ENCODE results near the gene KIF15.
A peak's percentile ranks its signal among the peaks of the same experiment; 100 is the strongest.

Gene KIF15

GRCh38 chr3:44890852-44891251, 129.3 kb downstream of the KIF15 start:
- no peak overlapping the region for H2BK12ac ChIP-seq (ENCODE audit: low read length in 2 of 2)
- no peak overlapping the region for H3K27ac ChIP-seq (ENCODE audit: low read length, poor library complexity, severe bottlenecking)
- H4K91ac ChIP-seq (ENCODE audit: low read length): no peak overlapping the region
- no peak for DNase-seq
- no peak overlapping the region for H3K4me2 ChIP-seq (ENCODE audit: low read length, poor library complexity, severe bottlenecking)
- no peaks in the 10 kb centered on the region for H3K79me1 ChIP-seq (replicated peaks; ENCODE audit: low read length, poor library complexity, severe bottlenecking)
- no peaks in the 10 kb centered on the region for H3K36me3 ChIP-seq (ENCODE audit: control insufficient read depth in 1 of 2, insufficient read depth in 2 of 2, low read depth in 1 of 2, low read length in 2 of 2)
- no peak overlapping the region for H3K4me3 ChIP-seq (ENCODE audit: insufficient read depth in 1 of 2, low read depth in 1 of 2, low read length in 2 of 2)
- no peak overlapping the region for H3K4ac ChIP-seq (ENCODE audit: low read depth in 1 of 2, low read length in 2 of 2)
- WGBS: 89% methylated on average over 3 of the region's 3 CpGs
- H2AFZ ChIP-seq (ENCODE audit: low read depth, low read length): no peak overlapping the region
- H3K9me3 ChIP-seq (ENCODE audit: control insufficient read depth, low read length): no peaks in the 10 kb centered on the region
- no peaks in the 10 kb centered on the region for H3K27me3 ChIP-seq (ENCODE audit: control insufficient read depth in 1 of 2, insufficient read depth in 1 of 2, low read length in 2 of 2)
- no peak overlapping the region for H3K23ac ChIP-seq (ENCODE audit: low read length in 2 of 2)
- H2BK5ac ChIP-seq (ENCODE audit: low read depth, low read length, poor library complexity, severe bottlenecking): no peak overlapping the region
- H2AK5ac ChIP-seq (ENCODE audit: low read length, severe bottlenecking): no peak overlapping the region
- no peak overlapping the region for H3K14ac ChIP-seq (ENCODE audit: low read length in 2 of 2)
- H4K8ac ChIP-seq (ENCODE audit: low read length): no peak overlapping the region
- peaks cover 16% of the 10 kb centered on the region for H3K4me1 ChIP-seq (ENCODE audit: control insufficient read depth, insufficient read depth, low read depth, low read length)
- no peak overlapping the region for H3K18ac ChIP-seq (ENCODE audit: low read depth in 1 of 2, low read length in 2 of 2)
- H2BK15ac ChIP-seq (ENCODE audit: low read depth, poor library complexity, severe bottlenecking): no peak overlapping the region
- no peak overlapping the region for H3K9ac ChIP-seq (ENCODE audit: low read length)
- no peak overlapping the region for H2BK120ac ChIP-seq (ENCODE audit: low read depth, low read length)

DNA sequence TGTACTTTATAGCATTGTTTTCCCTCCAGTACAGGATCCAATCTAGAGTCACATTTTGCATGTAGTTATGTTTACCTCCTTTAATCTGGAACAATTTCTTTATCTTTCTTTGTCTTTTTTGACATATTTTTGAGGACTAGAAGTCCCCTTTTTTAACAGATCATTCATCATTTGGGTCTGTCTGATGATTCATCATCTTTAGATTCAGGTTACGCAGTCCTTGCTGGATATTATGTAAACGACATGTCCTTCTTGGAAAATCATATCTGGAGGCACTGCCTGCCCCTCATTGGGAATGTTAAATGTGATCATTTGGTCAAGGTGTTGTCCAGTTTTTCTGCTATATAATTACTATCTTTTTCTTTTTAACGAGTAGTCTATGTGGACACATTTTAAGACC, 131.1 kb downstream of the KIF15 start:
- Histone ChIP-seq H3K23ac (ENCODE audit: low read length in 2 of 2) (no peak overlapping the region), H2AFZ (ENCODE audit: low read depth, low read length) (no peak overlapping the region), H3K14ac (ENCODE audit: low read length in 2 of 2) (no peak overlapping the region), H3K18ac (ENCODE audit: low read depth in 1 of 2, low read length in 2 of 2) (no peak overlapping the region), H3K9ac (ENCODE audit: low read length) (no peak overlapping the region), H3K36me3 (ENCODE audit: control insufficient read depth in 1 of 2, insufficient read depth in 2 of 2, low read depth in 1 of 2, low read length in 2 of 2) (no peaks in the 10 kb centered on the region), H2BK15ac (ENCODE audit: low read depth, poor library complexity, severe bottlenecking) (no peak overlapping the region), H3K79me1 (replicated peaks; ENCODE audit: low read length, poor library complexity, severe bottlenecking) (no peaks in the 10 kb centered on the region), H3K4ac (ENCODE audit: low read depth in 1 of 2, low read length in 2 of 2) (no peak overlapping the region), H3K4me1 (ENCODE audit: control insufficient read depth, insufficient read depth, low read depth, low read length) (peaks cover 8% of the 10 kb centered on the region), H3K4me2 (ENCODE audit: low read length, poor library complexity, severe bottlenecking) (no peak overlapping the region), H2BK120ac (ENCODE audit: low read depth, low read length) (no peak overlapping the region), H3K4me3 (ENCODE audit: insufficient read depth in 1 of 2, low read depth in 1 of 2, low read length in 2 of 2) (peak overlapping the region in 1 of 2 experiments; percentile 50), H3K27me3 (ENCODE audit: control insufficient read depth in 1 of 2, insufficient read depth in 1 of 2, low read length in 2 of 2) (no peaks in the 10 kb centered on the region), H4K8ac (ENCODE audit: low read length) (no peak overlapping the region), H3K9me3 (ENCODE audit: control insufficient read depth, low read length) (no peaks in the 10 kb centered on the region), H4K91ac (ENCODE audit: low read length) (no peak overlapping the region), H3K27ac (ENCODE audit: low read length, poor library complexity, severe bottlenecking) (no peak overlapping the region), H2BK12ac (ENCODE audit: low read length in 2 of 2) (no peak overlapping the region), H2AK5ac (ENCODE audit: low read length, severe bottlenecking) (no peak overlapping the region), H2BK5ac (ENCODE audit: low read depth, low read length, poor library complexity, severe bottlenecking) (no peak overlapping the region)
- WGBS: 45% methylated on average over 3 of the region's 3 CpGs
- DNase-seq: peak; percentile 9

DNA sequence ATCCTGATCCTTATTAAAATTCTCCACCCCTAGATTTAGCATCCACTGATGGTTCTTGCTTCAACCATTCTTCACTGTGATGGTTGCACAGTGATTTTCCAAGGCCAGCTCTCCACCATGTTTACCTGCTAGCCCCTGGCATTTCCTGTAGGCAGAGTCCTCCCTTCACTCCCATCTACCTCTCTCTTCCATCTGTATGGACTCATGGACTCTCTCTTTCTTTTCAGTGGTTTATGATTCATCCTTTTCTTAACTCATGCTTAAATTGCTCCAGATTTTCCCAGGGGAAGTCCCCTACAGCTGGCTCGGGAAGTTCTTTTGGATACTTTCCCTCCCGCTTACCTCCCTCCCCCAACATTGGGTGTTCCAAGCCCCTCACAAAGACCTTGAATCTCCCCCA, 131.5 kb downstream of the KIF15 start:
- no peaks in the 10 kb centered on the region for H3K36me3 ChIP-seq (ENCODE audit: control insufficient read depth in 1 of 2, insufficient read depth in 2 of 2, low read depth in 1 of 2, low read length in 2 of 2)
- no peak overlapping the region for H2BK15ac ChIP-seq (ENCODE audit: low read depth, poor library complexity, severe bottlenecking)
- no peak overlapping the region for H3K14ac ChIP-seq (ENCODE audit: low read length in 2 of 2)
- no peak overlapping the region for H3K27ac ChIP-seq (ENCODE audit: low read length, poor library complexity, severe bottlenecking)
- H3K9ac ChIP-seq (ENCODE audit: low read length): no peak overlapping the region
- no peak overlapping the region for H2AFZ ChIP-seq (ENCODE audit: low read depth, low read length)
- WGBS: 27% methylated on average over 2 of the region's 2 CpGs
- H3K4me3 ChIP-seq (ENCODE audit: insufficient read depth in 1 of 2, low read depth in 1 of 2, low read length in 2 of 2): peak overlapping the region in 1 of 2 experiments; percentile 50
- H3K18ac ChIP-seq (ENCODE audit: low read depth in 1 of 2, low read length in 2 of 2): no peak overlapping the region
- H3K79me1 ChIP-seq (replicated peaks; ENCODE audit: low read length, poor library complexity, severe bottlenecking): no peaks in the 10 kb centered on the region
- no peak overlapping the region for H2BK5ac ChIP-seq (ENCODE audit: low read depth, low read length, poor library complexity, severe bottlenecking)
- no peak overlapping the region for H2BK120ac ChIP-seq (ENCODE audit: low read depth, low read length)
- no peaks in the 10 kb centered on the region for H3K27me3 ChIP-seq (ENCODE audit: control insufficient read depth in 1 of 2, insufficient read depth in 1 of 2, low read length in 2 of 2)
- no peak overlapping the region for H4K91ac ChIP-seq (ENCODE audit: low read length)
- no peak overlapping the region for H4K8ac ChIP-seq (ENCODE audit: low read length)
- no peak overlapping the region for H3K4me2 ChIP-seq (ENCODE audit: low read length, poor library complexity, severe bottlenecking)
- H2AK5ac ChIP-seq (ENCODE audit: low read length, severe bottlenecking): no peak overlapping the region
- no peak overlapping the region for H2BK12ac ChIP-seq (ENCODE audit: low read length in 2 of 2)
- no peaks in the 10 kb centered on the region for H3K9me3 ChIP-seq (ENCODE audit: control insufficient read depth, low read length)
- H3K4ac ChIP-seq (ENCODE audit: low read depth in 1 of 2, low read length in 2 of 2): no peak overlapping the region
- H3K4me1 ChIP-seq (ENCODE audit: control insufficient read depth, insufficient read depth, low read depth, low read length): peaks cover 8% of the 10 kb centered on the region
- no peak overlapping the region for H3K23ac ChIP-seq (ENCODE audit: low read length in 2 of 2)
- peak; percentile 60 for DNase-seq

GRCh38 chr3:44894485-44894884, 132.9 kb downstream of the KIF15 start:
- no peaks in the 10 kb centered on the region for H3K36me3 ChIP-seq (ENCODE audit: control insufficient read depth in 1 of 2, insufficient read depth in 2 of 2, low read depth in 1 of 2, low read length in 2 of 2)

More at GRCh38 chr3:44894485-44894884, 132.9 kb downstream of the KIF15 start:
- Histone ChIP-seq H3K4ac (ENCODE audit: low read depth in 1 of 2, low read length in 2 of 2) (no peak overlapping the region), H3K9ac (ENCODE audit: low read length) (no peak overlapping the region), H4K91ac (ENCODE audit: low read length) (no peak overlapping the region), H3K9me3 (ENCODE audit: control insufficient read depth, low read length) (no peaks in the 10 kb centered on the region), H4K8ac (ENCODE audit: low read length) (no peak overlapping the region), H2BK15ac (ENCODE audit: low read depth, poor library complexity, severe bottlenecking) (no peak overlapping the region), H3K4me2 (ENCODE audit: low read length, poor library complexity, severe bottlenecking) (no peak overlapping the region), H3K18ac (ENCODE audit: low read depth in 1 of 2, low read length in 2 of 2) (no peak overlapping the region), H3K14ac (ENCODE audit: low read length in 2 of 2) (no peak overlapping the region), H3K79me1 (replicated peaks; ENCODE audit: low read length, poor library complexity, severe bottlenecking) (no peaks in the 10 kb centered on the region), H2AK5ac (ENCODE audit: low read length, severe bottlenecking) (no peak overlapping the region), H2BK120ac (ENCODE audit: low read depth, low read length) (no peak overlapping the region), H2BK5ac (ENCODE audit: low read depth, low read length, poor library complexity, severe bottlenecking) (no peak overlapping the region), H3K4me3 (ENCODE audit: insufficient read depth in 1 of 2, low read depth in 1 of 2, low read length in 2 of 2) (no peak overlapping the region), H3K27ac (ENCODE audit: low read length, poor library complexity, severe bottlenecking) (no peak overlapping the region), H2AFZ (ENCODE audit: low read depth, low read length) (no peak overlapping the region), H3K23ac (ENCODE audit: low read length in 2 of 2) (peak overlapping the region in 1 of 2 experiments; percentile 83), H3K27me3 (ENCODE audit: control insufficient read depth in 1 of 2, insufficient read depth in 1 of 2, low read length in 2 of 2) (peaks cover 3 to 13% of the 10 kb centered on the region in 2 experiments), H2BK12ac (ENCODE audit: low read length in 2 of 2) (no peak overlapping the region), H3K4me1 (ENCODE audit: control insufficient read depth, insufficient read depth, low read depth, low read length) (peaks cover 8% of the 10 kb centered on the region)
- no CpG with 5 or more reads among the region's 5 CpGs for WGBS
- no peak for DNase-seq

Data from mesenchymal stem cell (in vitro differentiated cells and primary cell).